K562 (cell line): Measurements from ENCODE around the gene FZD8. TPM values are rescaled to one million over a fixed set of nuclear protein-coding genes. Genes with fewer than 3 reads are reported as not detected.

Experiments used
- EGR1 ChIP-seq: fragments of 450-650 bp; conservative IDR thresholded peaks from 2 replicates; pipeline ENCODE4 v1.6.1; 2017; ENCODE audit warnings: mild to moderate bottlenecking
- FOXA1 ChIP-seq: fragments of 450-650 bp; IDR thresholded peaks from 2 replicates; pipeline ENCODE4 v1.6.1; 2016; ENCODE audit warnings: mild to moderate bottlenecking, borderline replicate concordance
- MCM3 ChIP-seq: fragments of 450-650 bp; IDR thresholded peaks from 2 replicates; pipeline ENCODE4 v1.6.1; 2016
- MEF2D ChIP-seq: conservative IDR thresholded peaks from 2 replicates; pipeline ENCODE4 v1.6.1; 2016; ENCODE audit warnings: low read depth, missing genetic modification characterization, missing compliant biosample characterization
- NFE2L1 ChIP-seq: fragments of 450-650 bp; IDR thresholded peaks from 2 replicates; pipeline ENCODE4 v1.6.1; 2016; ENCODE audit warnings: missing genetic modification characterization, low read depth, mild to moderate bottlenecking, missing compliant biosample characterization, moderate library complexity, borderline replicate concordance
- NFXL1 ChIP-seq: fragments of 450-650 bp; formaldehyde crosslinking; IDR thresholded peaks from 2 replicates; pipeline ENCODE4 v1.4.0; 2021; ENCODE audit warnings: mild to moderate bottlenecking
- polyA plus RNA-seq, 8 experiments: library from polyadenylated mRNA; depleted of rRNA in 4 of 8; stranded (reverse) in 5 of 8; unstranded in 3 of 8; fragments of >200 nt; fragmentation: Nextera tagmentation in 2 of 8; fragmentation: Illumina TruSeq in 1 of 8; extraction: Ambion mirVana in 2 of 8; extraction: Trizol in 1 of 8; gene quantifications; 2 replicates each; pipeline versions ENCODE4 v1.2.1 to v1.2.3, GENCODE V29; 2011 to 2014; ENCODE audit warnings: inconsistent platforms in 1 of 8, missing spikeins in 1 of 8
- total RNA-seq, 7 experiments: library from RNA; depleted of rRNA in 6 of 7; stranded (reverse); fragments of >200 nt in 6 of 7; fragmentation: Illumina TruSeq in 2 of 7; extraction: Trizol in 2 of 7; gene quantifications; 2 replicates each; pipeline versions ENCODE4 v1.2.1 to v1.2.3, GENCODE V29; 2011 to 2021; ENCODE audit warnings: low replicate concordance in 1 of 7
- TF ChIP-seq, protein P1 (sequence below): fragments of 450-650 bp; IDR thresholded peaks from 2 replicates; pipeline ENCODE4 v1.6.1; 2016; ENCODE audit warnings: mild to moderate bottlenecking
- TF ChIP-seq, protein P2 (sequence below): sonication (generic); formaldehyde crosslinking; IDR thresholded peaks from 2 replicates; pipeline ENCODE4 v1.8.0; 2023; ENCODE audit warnings: mild to moderate bottlenecking, missing genetic modification reagents
- TF ChIP-seq, protein P3 (sequence below), 3 experiments: fragments of 200-800 bp in 1 of 3; fragments of 250-450 bp in 1 of 3; fragments of 450-650 bp in 1 of 3; sonication (Bioruptor Pico) in 1 of 3; sonication (Bioruptor generic) in 1 of 3; formaldehyde crosslinking in 1 of 3; IDR thresholded peaks; 2 replicates each; pipeline versions ENCODE4 v1.6.1 to v1.8.0; 2016 to 2022; ENCODE audit warnings: mild to moderate bottlenecking in 2 of 3, missing genetic modification characterization in 2 of 3, missing compliant biosample characterization in 1 of 3, moderate library complexity in 1 of 3

Gene FZD8
- total and polyA plus RNA-seq, 9 of the 15 experiments (the other 6 are each of a cell fraction or from before 2014, with no cell fraction given) = 0.03 to 1.2 (median 0.16) TPM; not detected in 1

DNA sequence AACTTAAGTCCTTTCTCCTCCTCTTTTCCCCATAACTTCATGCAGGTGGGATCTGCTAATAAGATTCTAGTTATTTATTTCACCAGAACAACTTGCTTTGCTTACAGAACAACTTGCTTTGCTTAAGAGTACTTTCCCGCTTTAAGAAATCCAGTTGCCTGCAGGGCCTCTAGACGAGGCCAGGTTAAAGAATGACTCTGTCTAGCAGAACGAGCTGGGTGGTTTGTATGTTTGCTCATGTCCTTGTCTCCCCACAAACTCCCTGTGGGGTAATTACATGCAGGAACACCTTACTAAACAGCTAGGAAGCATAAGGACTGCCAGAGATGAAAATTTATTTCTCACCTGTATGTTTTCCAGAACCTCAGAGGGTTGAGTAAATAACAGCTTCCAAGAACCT is 8.8 kb upstream of the FZD8 start (continued):
- TF ChIP-seq, protein P1, sequence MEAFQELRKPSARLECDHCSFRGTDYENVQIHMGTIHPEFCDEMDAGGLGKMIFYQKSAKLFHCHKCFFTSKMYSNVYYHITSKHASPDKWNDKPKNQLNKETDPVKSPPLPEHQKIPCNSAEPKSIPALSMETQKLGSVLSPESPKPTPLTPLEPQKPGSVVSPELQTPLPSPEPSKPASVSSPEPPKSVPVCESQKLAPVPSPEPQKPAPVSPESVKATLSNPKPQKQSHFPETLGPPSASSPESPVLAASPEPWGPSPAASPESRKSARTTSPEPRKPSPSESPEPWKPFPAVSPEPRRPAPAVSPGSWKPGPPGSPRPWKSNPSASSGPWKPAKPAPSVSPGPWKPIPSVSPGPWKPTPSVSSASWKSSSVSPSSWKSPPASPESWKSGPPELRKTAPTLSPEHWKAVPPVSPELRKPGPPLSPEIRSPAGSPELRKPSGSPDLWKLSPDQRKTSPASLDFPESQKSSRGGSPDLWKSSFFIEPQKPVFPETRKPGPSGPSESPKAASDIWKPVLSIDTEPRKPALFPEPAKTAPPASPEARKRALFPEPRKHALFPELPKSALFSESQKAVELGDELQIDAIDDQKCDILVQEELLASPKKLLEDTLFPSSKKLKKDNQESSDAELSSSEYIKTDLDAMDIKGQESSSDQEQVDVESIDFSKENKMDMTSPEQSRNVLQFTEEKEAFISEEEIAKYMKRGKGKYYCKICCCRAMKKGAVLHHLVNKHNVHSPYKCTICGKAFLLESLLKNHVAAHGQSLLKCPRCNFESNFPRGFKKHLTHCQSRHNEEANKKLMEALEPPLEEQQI = no peak
- TF ChIP-seq MCM3 = no peak
- TF ChIP-seq MEF2D (tag) = no peak
- TF ChIP-seq, protein P2, sequence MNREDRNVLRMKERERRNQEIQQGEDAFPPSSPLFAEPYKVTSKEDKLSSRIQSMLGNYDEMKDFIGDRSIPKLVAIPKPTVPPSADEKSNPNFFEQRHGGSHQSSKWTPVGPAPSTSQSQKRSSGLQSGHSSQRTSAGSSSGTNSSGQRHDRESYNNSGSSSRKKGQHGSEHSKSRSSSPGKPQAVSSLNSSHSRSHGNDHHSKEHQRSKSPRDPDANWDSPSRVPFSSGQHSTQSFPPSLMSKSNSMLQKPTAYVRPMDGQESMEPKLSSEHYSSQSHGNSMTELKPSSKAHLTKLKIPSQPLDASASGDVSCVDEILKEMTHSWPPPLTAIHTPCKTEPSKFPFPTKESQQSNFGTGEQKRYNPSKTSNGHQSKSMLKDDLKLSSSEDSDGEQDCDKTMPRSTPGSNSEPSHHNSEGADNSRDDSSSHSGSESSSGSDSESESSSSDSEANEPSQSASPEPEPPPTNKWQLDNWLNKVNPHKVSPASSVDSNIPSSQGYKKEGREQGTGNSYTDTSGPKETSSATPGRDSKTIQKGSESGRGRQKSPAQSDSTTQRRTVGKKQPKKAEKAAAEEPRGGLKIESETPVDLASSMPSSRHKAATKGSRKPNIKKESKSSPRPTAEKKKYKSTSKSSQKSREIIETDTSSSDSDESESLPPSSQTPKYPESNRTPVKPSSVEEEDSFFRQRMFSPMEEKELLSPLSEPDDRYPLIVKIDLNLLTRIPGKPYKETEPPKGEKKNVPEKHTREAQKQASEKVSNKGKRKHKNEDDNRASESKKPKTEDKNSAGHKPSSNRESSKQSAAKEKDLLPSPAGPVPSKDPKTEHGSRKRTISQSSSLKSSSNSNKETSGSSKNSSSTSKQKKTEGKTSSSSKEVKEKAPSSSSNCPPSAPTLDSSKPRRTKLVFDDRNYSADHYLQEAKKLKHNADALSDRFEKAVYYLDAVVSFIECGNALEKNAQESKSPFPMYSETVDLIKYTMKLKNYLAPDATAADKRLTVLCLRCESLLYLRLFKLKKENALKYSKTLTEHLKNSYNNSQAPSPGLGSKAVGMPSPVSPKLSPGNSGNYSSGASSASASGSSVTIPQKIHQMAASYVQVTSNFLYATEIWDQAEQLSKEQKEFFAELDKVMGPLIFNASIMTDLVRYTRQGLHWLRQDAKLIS = no peak
- TF ChIP-seq, protein P3, sequence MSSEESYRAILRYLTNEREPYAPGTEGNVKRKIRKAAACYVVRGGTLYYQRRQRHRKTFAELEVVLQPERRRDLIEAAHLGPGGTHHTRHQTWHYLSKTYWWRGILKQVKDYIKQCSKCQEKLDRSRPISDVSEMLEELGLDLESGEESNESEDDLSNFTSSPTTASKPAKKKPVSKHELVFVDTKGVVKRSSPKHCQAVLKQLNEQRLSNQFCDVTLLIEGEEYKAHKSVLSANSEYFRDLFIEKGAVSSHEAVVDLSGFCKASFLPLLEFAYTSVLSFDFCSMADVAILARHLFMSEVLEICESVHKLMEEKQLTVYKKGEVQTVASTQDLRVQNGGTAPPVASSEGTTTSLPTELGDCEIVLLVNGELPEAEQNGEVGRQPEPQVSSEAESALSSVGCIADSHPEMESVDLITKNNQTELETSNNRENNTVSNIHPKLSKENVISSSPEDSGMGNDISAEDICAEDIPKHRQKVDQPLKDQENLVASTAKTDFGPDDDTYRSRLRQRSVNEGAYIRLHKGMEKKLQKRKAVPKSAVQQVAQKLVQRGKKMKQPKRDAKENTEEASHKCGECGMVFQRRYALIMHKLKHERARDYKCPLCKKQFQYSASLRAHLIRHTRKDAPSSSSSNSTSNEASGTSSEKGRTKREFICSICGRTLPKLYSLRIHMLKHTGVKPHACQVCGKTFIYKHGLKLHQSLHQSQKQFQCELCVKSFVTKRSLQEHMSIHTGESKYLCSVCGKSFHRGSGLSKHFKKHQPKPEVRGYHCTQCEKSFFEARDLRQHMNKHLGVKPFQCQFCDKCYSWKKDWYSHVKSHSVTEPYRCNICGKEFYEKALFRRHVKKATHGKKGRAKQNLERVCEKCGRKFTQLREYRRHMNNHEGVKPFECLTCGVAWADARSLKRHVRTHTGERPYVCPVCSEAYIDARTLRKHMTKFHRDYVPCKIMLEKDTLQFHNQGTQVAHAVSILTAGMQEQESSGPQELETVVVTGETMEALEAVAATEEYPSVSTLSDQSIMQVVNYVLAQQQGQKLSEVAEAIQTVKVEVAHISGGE (CRISPR knock-in tag; IDR thresholded peaks at IDR 0.05) = no peak
- no peak for TF ChIP-seq NFE2L1 (tag)
- TF ChIP-seq FOXA1 = no peak
- TF ChIP-seq NFXL1 (CRISPR knock-in tag) = no peak
- no peak for TF ChIP-seq EGR1
